HG03571 (cell line): ENCODE results near the gene ANKS6.

Experiments
- ATAC-seq: cut with Tn5 transposase; IDR thresholded peaks from one replicate; pipeline ENCODE4 v1.9.1; 2021; ENCODE audit not compliant: unreplicated experiment

Gene ANKS6

GRCh38 chr9:98772364-98773155, 23.8 kb downstream of the ANKS6 start:
- ATAC-seq = no peak

- no peak for ATAC-seq
Observed at GRCh38 chr9:98771209-98771874, 25.0 kb downstream of the ANKS6 start.

DNA sequence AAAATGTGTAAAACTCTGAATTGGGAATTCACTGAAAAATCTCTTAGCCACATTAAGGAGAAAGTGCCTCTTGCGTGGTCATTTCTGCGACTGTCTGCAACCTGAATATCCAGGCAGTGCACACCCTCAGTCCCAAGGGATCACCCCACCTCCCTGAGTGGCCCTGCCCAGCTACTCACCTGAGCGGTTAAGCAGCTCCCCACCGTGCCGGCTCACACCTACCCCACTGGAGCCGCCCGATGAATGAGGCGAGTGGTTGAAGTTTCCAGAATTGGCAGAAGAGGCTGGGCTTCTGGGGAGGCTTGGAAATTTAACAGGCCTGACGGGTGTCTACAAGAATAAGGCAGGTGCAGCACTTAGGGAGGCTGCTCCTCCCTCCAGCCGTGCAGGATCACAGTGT, 25.6 kb downstream of the ANKS6 start:
- no peak for ATAC-seq

DNA sequence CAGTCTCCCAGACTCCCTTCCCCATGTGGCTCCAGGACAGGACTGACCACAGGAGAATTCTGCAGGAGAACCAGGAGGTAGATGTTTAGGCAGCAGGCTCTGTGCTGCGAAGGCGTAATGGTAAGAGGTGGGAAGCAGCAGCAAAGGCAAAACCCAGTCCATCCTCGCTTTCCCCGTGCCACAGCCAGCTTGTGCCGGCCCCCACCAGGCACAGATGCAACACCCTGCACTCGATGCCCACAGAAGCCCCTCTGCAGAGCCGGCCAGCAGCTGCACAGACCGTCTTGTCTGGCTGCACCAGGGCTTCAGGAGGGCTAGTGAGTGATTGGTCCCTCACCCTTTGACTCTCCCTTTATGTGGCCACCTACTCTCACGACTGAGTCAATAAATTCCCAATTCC, 28.0 kb downstream of the ANKS6 start:
- ATAC-seq = no peak

DNA sequence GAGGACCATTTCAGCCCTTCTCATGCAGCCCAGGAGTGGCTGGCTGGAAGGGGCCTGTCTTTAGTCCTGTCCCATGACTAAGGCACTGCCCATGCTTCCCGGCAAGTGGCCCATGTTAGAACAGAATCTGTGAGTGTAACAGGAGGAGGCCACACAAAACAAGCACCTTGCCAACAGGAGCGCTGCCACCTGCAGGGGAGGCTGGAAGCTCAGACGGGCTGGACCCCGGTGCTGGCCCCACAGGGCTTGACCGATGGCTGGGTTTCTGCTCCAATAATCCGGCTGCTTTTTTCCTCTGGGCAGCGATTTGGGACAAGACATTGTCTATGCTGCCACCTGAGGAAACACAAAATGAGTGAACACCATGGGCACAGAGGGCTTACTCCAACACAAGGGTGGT, 28.4 kb downstream of the ANKS6 start:
- no peak for ATAC-seq

DNA sequence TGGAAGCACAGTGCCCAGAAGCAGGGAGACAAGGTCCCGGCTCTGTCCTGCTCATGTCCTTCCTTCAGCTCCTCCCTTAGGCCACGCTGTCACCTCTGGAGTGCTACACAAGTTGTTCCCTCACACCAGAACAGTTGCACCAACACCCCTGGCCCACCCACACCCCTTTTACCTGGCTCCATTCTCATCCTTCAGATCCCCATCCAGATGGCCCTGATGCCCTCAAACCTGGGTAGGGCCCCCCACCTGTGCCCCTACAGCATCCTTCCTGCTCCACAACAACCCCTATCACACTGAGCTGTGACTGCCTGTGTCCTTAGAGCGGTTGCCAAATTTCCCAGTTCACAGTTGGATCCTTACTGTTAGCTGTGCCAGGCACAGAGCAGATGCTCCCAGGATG, 29.2 kb downstream of the ANKS6 start:
- ATAC-seq = no peak

- no peak for ATAC-seq
Observed at GRCh38 chr9:98766586-98766985, 29.8 kb downstream of the ANKS6 start.

GRCh38 chr9:98765256-98765655, 31.1 kb downstream of the ANKS6 start:
- ATAC-seq = no peak

GRCh38 chr9:98763986-98764745, 32.2 kb downstream of the ANKS6 start:
- no peak for ATAC-seq

DNA sequence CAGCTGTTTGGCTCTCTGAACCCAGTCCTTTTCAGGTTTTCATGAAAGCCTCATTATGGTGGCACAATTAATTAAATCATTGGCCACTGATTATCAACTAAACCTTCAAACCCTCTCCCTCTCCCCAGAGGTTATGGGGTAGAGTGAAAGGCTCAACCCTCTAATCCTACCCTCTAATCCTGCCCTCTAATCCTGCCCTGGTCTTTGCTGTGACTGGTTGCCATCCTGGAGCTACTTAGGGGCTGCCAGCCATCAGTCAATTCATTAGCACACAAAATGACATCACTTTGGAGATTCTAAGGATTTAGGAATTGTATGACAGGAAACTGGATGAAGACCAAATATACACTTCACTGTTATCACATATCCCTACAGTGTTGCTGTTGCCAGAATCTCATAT, 36.1 kb downstream of the ANKS6 start:
- no peak for ATAC-seq

- no peak for ATAC-seq
Observed at GRCh38 chr9:98755006-98755618, 41.2 kb downstream of the ANKS6 start.

GRCh38 chr9:98751210-98751609, 45.1 kb downstream of the ANKS6 start:
- no peak for ATAC-seq

DNA sequence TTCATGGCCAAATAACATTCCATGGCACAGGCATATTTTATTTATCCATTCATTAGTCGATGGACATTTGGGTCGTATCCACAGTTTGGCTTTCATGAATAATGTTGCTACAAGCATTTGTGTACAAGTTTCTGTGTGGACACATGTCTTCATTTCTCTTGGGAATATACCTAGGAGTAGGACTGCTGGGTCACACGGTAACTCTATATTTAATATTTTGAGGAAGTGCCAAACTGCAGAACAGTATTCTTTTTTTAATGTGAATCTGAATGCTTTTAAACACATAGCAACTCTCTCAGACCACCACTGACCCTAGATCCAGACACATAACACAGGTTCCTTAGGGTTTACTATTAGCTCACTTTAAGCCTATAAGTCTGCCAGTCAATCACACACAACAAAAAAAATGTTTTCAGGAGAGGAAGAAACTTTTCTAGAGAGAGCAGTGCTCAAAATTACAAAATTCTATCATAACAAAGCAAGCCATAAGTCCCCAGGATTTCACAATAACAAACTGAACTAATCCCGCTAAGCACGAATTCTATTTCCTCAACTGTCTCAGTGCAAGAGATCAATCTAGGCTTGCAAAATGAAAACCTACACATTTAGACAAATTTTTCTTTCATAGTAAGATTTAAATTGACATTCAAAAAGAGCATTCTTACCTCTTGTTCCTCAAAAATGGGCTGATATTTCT, 45.8 kb downstream of the ANKS6 start:
- no peak for ATAC-seq

DNA sequence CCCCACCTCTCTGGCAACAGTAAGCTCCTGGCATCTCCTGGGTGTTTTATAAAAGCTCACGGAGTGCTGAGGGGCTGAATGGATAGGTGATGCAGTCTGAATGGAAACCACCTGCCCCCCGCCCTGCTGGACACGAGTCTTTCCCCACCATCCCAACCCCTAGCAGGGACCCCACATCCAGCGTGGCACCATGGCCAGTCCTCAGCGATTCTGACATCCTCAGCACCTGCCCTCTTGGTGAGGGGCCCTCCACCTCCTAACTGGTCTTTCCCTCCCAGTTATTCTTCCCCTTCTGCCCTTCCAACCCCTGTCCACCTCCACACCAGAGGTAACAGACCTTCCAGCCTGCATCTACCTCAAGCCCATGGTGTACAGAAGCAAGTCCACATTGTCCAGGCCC, 48.9 kb downstream of the ANKS6 start:
- no peak for ATAC-seq

GRCh38 chr9:98745470-98745869, 50.9 kb downstream of the ANKS6 start:
- no peak for ATAC-seq

- ATAC-seq = no peak
Observed at GRCh38 chr9:98743818-98744611, 52.3 kb downstream of the ANKS6 start.

- ATAC-seq = no peak
Observed at GRCh38 chr9:98743329-98743728, 53.0 kb downstream of the ANKS6 start.

DNA sequence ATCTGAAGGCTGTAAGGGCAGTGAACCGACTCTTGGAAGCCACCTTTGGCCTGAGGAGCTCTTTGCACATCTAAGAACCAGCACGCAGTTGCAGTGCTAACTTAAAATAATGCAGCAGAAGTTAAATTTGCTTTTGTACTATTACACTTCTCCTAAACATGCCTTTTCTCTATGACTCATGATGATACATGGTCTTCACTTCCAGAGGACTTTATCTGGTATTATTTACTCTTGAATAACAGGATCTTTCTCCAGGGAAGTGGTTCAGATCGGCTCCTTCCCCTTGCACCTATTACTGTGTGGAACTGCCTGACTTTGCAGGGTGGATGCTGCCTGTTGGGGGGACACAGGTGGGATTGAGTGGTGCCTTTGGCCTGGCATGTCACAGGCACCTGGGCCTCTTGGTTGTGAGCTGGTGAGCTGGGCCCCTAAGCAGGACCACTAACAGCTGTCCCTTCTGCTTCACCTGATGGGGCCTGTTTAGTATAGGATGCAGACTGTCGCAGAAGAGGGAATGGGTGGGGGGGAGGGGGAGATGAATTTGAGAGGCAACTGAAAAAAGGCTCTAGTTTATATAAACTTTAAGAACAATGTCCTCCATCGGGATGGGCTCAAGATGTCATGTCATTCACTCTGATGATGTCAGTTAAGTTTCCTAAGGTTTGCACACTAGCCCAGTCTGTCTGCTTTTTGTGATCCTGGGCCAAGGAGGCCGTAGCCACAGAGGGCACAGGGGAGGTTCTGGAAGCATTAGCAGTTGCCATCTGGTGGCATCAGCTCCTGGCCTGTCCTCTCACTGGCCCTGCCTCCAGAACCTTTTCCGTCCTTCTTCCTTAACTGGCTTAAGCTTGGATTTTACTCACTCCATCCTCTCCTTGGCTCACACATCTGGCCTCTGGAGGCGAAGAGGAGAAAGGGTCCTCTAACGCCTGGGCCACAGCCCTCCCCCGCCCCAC, 53.8 kb downstream of the ANKS6 start:
- ATAC-seq = no peak
